CD4-positive, alpha-beta T cell (primary cell): ENCODE data around the gene SLC9A5. TPM values are rescaled to one million over a fixed set of nuclear protein-coding genes. Genes with fewer than 3 reads are reported as not detected.
A peak's percentile ranks its signal among the peaks of the same experiment; 100 is the strongest.

Source experiments
- ATAC-seq: fragments of 200-7000 bp; cut with Tn5 transposase; one replicate; pipeline ENCODE4 v1.10.0; 2022; ENCODE audit warnings: mild to moderate bottlenecking; ENCODE audit not compliant: poor library complexity
- CTCF ChIA-PET: fragments of 350-600 bp; sonication (Branson Sonifier 250); formaldehyde crosslinking; loops from one replicate; lab custom pipeline; 2021; ENCODE audit warnings: antibody characterized with exemption, inconsistent platforms; lab: Charles Lee
- POLR2A ChIA-PET: fragments of 350-600 bp; sonication (Branson Sonifier 250); formaldehyde crosslinking; loops from one replicate; lab custom pipeline; 2021; ENCODE audit warnings: antibody characterized with exemption, inconsistent platforms; lab: Charles Lee
- DNase-seq, 14 experiments: peaks; one replicate each; pipeline ENCODE4 v3.0.0-alpha.2; 2013 to 2020; ENCODE audit warnings: mixed read lengths in 2 of 14
- H3K27ac ChIP-seq, 2 donors: one replicate each; pipeline versions ENCODE4 v1.5.1 to v1.7.0; 2013; ENCODE audit warnings: low read length in 2 of 2, low read depth in 1 of 2, mild to moderate bottlenecking in 1 of 2
- H3K27me3 ChIP-seq, 2 experiments: 1 replicate in 1 of 2; 2 replicates in 1 of 2; pipeline versions ENCODE4 v1.6.1 to v1.7.0; 2013; ENCODE audit warnings: low read length in 2 of 2, control low read depth in 1 of 2, mild to moderate bottlenecking in 1 of 2, moderate library complexity in 1 of 2; ENCODE audit not compliant: insufficient read depth in 2 of 2, control insufficient read depth in 1 of 2
- H3K36me3 ChIP-seq: one replicate; pipeline ENCODE4 v1.6.1; 2013; ENCODE audit warnings: low read length, control low read depth; ENCODE audit not compliant: insufficient read depth
- H3K4me1 ChIP-seq: one replicate; pipeline ENCODE4 v1.6.1; 2013; ENCODE audit warnings: low read length, control low read depth; ENCODE audit not compliant: insufficient read depth
- H3K4me3 ChIP-seq: one replicate; pipeline ENCODE4 v1.5.1; 2013; ENCODE audit warnings: mild to moderate bottlenecking, low read length, moderate library complexity
- H3K9me3 ChIP-seq, 2 experiments: 1 replicate in 1 of 2; 2 replicates in 1 of 2; pipeline versions ENCODE4 v1.6.1 to v1.7.0; 2013; ENCODE audit warnings: low read length in 2 of 2, mild to moderate bottlenecking in 2 of 2, control low read depth in 1 of 2, moderate library complexity in 1 of 2; ENCODE audit not compliant: control insufficient read depth in 1 of 2, insufficient read depth in 1 of 2
- H3K27ac Mint-ChIP-seq: one replicate; pipeline ENCODE4 v1.8.0; 2020; ENCODE audit warnings: mixed read lengths
- H3K27me3 Mint-ChIP-seq: one replicate; pipeline ENCODE4 v1.8.0; 2021; ENCODE audit warnings: mixed read lengths
- H3K36me3 Mint-ChIP-seq: one replicate; pipeline ENCODE4 v1.8.0; 2021; ENCODE audit warnings: low read depth, mixed read lengths
- H3K4me1 Mint-ChIP-seq: one replicate; pipeline ENCODE4 v1.8.0; 2021; ENCODE audit warnings: low read depth, mixed read lengths
- H3K4me3 Mint-ChIP-seq: one replicate; pipeline ENCODE4 v1.8.0; 2020; ENCODE audit warnings: mild to moderate bottlenecking, mixed read lengths
- H3K9me3 Mint-ChIP-seq: one replicate; pipeline ENCODE4 v1.8.0; 2020; ENCODE audit warnings: mixed read lengths
- CTCF ChIP-seq: fragments of 200-600 bp; IDR thresholded peaks from one replicate; pipeline ENCODE4 v1.8.0; 2022; ENCODE audit warnings: antibody characterized with exemption, mild to moderate bottlenecking
- intact Hi-C, 2 experiments: fragments of 100-400 bp; cut with DNase I in 1 of 2; cut with micrococcal nuclease in 1 of 2; formaldehyde crosslinking; loops; one replicate each; pipeline versions ENCODE4 v1.15.1 to v1.9.0; 2023 to 2025; cut with DNase I, micrococcal nuclease
- total RNA-seq, 174 experiments: library from RNA in 2 of 174; stranded (reverse) in 2 of 174; gene quantifications; one replicate each; pipeline ENCODE4 v1.2.3 and lab custom pipeline; 2021 to 2026

SLC9A5 gene
- total RNA-seq, 2 experiments from 2014 or later = 3.1 TPM

DNA sequence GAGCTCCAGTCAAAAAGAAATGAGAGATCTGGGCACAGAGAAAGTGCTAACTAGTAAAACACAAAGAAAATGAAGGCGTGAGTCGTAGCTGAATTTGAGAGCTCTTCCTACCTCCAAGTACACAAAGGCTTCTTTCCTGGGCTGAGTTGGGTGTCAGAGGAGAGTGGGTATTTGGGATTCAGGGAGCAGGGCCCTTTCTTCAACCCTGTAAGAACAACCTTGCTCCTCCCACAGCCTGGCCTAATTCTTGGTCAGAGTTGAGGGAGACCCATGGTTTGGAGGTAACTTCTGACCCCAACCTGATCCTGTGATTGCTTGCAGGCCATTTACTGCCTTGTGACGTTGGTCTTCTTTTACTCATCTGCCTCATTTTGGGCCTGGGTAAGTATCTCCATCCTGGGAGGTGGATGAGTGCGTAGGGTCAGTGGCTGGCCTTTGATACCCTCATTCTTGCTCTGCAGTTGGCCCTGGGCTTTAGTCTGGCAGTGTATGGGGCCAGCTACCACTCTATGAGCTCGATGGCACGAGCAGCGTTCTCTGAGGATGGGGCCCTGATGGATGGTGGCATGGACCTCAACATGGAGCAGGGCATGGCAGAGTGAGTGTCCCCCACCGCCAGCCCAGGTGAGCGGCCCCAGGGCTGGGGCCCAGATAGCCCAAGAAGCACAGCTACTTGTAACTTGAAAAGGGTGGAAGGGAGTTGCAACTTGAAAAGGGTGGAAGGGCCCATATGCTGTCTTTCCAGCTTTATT, 20.6 kb upstream of the SLC9A5 start:
- peak overlapping the region; percentile 92 for H3K27ac Mint-ChIP-seq
- intact Hi-C loops = loop anchor here in 1 of 2 experiments (1.0 to 10.0 kb wide), 3 partner anchors 16 to 617 kb away; partner anchors contain the start of genes CENPT, NUTF2, PLEKHG4 and THAP11
- H3K4me1 Mint-ChIP-seq = peaks cover 49% of the 10 kb centered on the region
- ATAC-seq (no peak), DNase-seq (no peak)
- Histone ChIP-seq H3K27me3 (no peaks in the 10 kb centered on the region), H3K36me3 (peaks cover 40% of the 10 kb centered on the region), H3K9me3 (no peaks in the 10 kb centered on the region), H3K4me1 (peaks cover 49% of the 10 kb centered on the region), H3K27ac (peak overlapping the region in 1 of 2 donors; percentile 86), H3K4me3 (peak overlapping the region; percentile 97)
- H3K36me3 Mint-ChIP-seq = peaks cover 55% of the 10 kb centered on the region
- no peaks in the 10 kb centered on the region for H3K27me3 Mint-ChIP-seq
- ChIA-PET POLR2A (interaction anchor here (1.4 to 3.9 kb wide), 6 partner anchors 8 to 294 kb away, joined by 4 to 81 read pairs (median 10); partner anchors contain the start of genes CIAO2B, E2F4, FHOD1 and MATCAP1), CTCF (interaction anchor here (1.1 to 2.7 kb wide), 4 partner anchors 8 to 43 kb away, joined by 5 to 31 read pairs (median 6); partner anchors contain the start of genes ELMO3 and FHOD1)
- H3K9me3 Mint-ChIP-seq = no peaks in the 10 kb centered on the region
- TF ChIP-seq CTCF = no peak
- peak overlapping the region; percentile 99 for H3K4me3 Mint-ChIP-seq

DNA sequence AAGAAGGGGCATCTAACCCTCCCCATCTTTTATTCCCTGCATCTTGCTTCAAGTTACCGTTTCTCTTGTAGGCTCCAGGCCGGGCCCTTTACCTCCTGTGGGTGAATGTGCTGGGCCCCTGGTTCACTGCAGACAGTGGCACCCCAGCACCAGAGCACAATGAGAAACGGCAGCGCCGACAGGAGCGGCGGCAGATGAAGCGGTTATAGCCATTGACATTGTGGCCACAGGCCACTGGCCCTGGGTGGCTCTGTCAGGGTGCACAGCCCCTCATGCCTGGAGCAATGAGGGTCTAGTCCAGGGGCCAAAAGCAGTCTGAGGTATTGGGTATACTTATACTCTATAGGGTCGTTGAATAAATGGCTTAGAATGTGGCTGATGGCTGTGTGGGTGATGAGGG, 19.9 kb upstream of the SLC9A5 start:
- H3K36me3 Mint-ChIP-seq = peaks cover 59% of the 10 kb centered on the region
- H3K4me1 Mint-ChIP-seq = peaks cover 42% of the 10 kb centered on the region
- ChIA-PET CTCF (interaction anchor here (2.7 kb wide), 1 partner anchor 17 kb away, joined by 31 read pairs; the partner anchor contains the start of gene FHOD1), POLR2A (interaction anchor here (3.9 kb wide), 1 partner anchor 18 kb away, joined by 81 read pairs; the partner anchor contains the start of genes FHOD1 and SLC9A5)
- no peaks in the 10 kb centered on the region for H3K27me3 Mint-ChIP-seq
- no peak overlapping the region for H3K27ac ChIP-seq
- no peaks in the 10 kb centered on the region for H3K27me3 ChIP-seq
- no peak overlapping the region for H3K27ac Mint-ChIP-seq
- H3K36me3 ChIP-seq = peaks cover 45% of the 10 kb centered on the region
- peak overlapping the region; percentile 99 for H3K4me3 Mint-ChIP-seq
- H3K9me3 Mint-ChIP-seq = no peaks in the 10 kb centered on the region
- DNase-seq (no peak), ATAC-seq (no peak)
- H3K9me3 ChIP-seq = no peaks in the 10 kb centered on the region
- H3K4me1 ChIP-seq = peaks cover 42% of the 10 kb centered on the region
- H3K4me3 ChIP-seq = no peak overlapping the region
- no peak for TF ChIP-seq CTCF
- intact Hi-C loops = loop anchor here in 1 of 2 experiments (1.0 to 10.0 kb wide), 3 partner anchors 15 to 616 kb away; partner anchors contain the start of genes CENPT, NUTF2, PLEKHG4 and THAP11

- H3K27me3 Mint-ChIP-seq = no peaks in the 10 kb centered on the region
- H3K27ac Mint-ChIP-seq = no peak overlapping the region
- Histone ChIP-seq H3K27ac (no peak overlapping the region), H3K4me3 (no peak overlapping the region), H3K4me1 (peaks cover 36% of the 10 kb centered on the region), H3K36me3 (peaks cover 52% of the 10 kb centered on the region), H3K9me3 (no peaks in the 10 kb centered on the region), H3K27me3 (no peaks in the 10 kb centered on the region)
- peak overlapping the region; percentile 70 for H3K4me3 Mint-ChIP-seq
- DNase-seq (peak in 1 of 14 experiments; percentile 20), ATAC-seq (no peak)
- intact Hi-C loops = loop anchor here in 1 of 2 experiments (5.0 to 10.0 kb wide), 2 partner anchors 47 to 615 kb away; partner anchors contain the start of genes CENPT, NUTF2, PLEKHG4 and THAP11
- POLR2A ChIA-PET = interaction anchor here (3.9 kb wide), 1 partner anchor 17 kb away, joined by 81 read pairs; the partner anchor contains the start of genes FHOD1 and SLC9A5
- CTCF ChIA-PET = interaction anchor here (1.0 kb wide), 1 partner anchor 586 kb away, joined by 3 read pairs; no protein-coding TSS in a partner anchor
- H3K36me3 Mint-ChIP-seq = peaks cover 67% of the 10 kb centered on the region
- no peaks in the 10 kb centered on the region for H3K9me3 Mint-ChIP-seq
- H3K4me1 Mint-ChIP-seq = peaks cover 30% of the 10 kb centered on the region
- no peak for TF ChIP-seq CTCF
Observed at GRCh38 chr16:67229906-67230808, 18.6 kb upstream of the SLC9A5 start.
